GM18870 (cell line): Measurements from ENCODE around the gene RMDN2.

Experiments used
- ATAC-seq: cut with Tn5 transposase; IDR thresholded peaks from one replicate; pipeline ENCODE4 v1.9.1; 2021; ENCODE audit warnings: moderate library complexity; ENCODE audit not compliant: unreplicated experiment

Gene RMDN2

GRCh38 chr2:38037757-38038621 lies 112.9 kb downstream of the RMDN2 start:
- ATAC-seq, result peak; percentile 58

- no peak for ATAC-seq
Measured at GRCh38 chr2:38038682-38039081, 113.6 kb downstream of the RMDN2 start.

GRCh38 chr2:38039121-38039910 lies 114.2 kb downstream of the RMDN2 start:
- ATAC-seq, result no peak

- ATAC-seq, result no peak
Measured at GRCh38 chr2:38045811-38046210, 120.7 kb downstream of the RMDN2 start.

GRCh38 chr2:38056216-38056615 lies 131.1 kb downstream of the RMDN2 start:
- no peak for ATAC-seq

GRCh38 chr2:38057651-38058410 lies 132.7 kb downstream of the RMDN2 start:
- ATAC-seq, result no peak

GRCh38 chr2:38060236-38061018 lies 135.3 kb downstream of the RMDN2 start:
- ATAC-seq, result no peak

GRCh38 chr2:38064801-38065501 lies 139.9 kb downstream of the RMDN2 start:
- no peak for ATAC-seq

- no peak for ATAC-seq
Measured at GRCh38 chr2:38065502-38066135, 140.5 kb downstream of the RMDN2 start.

GRCh38 chr2:38066421-38067115 lies 141.5 kb downstream of the RMDN2 start:
- ATAC-seq, result no peak
